ENCODE results near the gene ANKRD34C. TPM values are rescaled to one million over a fixed set of nuclear protein-coding genes. Genes with fewer than 3 reads are reported as not detected.

Gene ANKRD34C
- polyA plus RNA-seq, 1 of the 3 experiments (the other 2 are of a cell fraction) = not detected

DNA sequence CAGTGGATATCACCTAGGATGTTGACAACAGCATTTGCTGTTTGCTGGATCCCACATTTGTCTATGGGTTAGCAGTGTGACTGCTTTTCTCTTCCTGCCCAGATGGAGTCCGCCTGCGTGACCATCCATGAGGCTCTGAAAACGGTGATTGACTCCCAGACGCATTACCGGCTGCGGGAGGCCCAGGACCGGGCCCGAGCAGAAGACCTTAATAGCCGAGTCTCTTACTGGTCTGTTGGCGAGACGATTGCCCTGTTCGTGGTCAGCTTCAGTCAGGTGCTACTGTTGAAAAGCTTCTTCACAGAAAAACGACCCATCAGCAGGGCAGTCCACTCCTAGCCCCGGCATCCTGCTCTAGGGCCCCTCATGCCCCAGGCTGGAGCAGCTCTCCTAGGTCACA, 39.4 kb downstream of the ANKRD34C start:
- Histone ChIP-seq H3K4me3 (ENCODE audit: low read depth in 2 of 2, low read length in 1 of 2) (no peak overlapping the region), H3F3A (replicated peaks; ENCODE audit: insufficient read depth) (no peaks in the 10 kb centered on the region), H3K9ac (no peak overlapping the region), H3K9me3 (no peaks in the 10 kb centered on the region), H3K36me3 (replicated peaks in 1 of 2; ENCODE audit: control insufficient read depth in 1 of 2, insufficient read depth in 2 of 2, low read length in 1 of 2) (peaks cover 33 to 77% of the 10 kb centered on the region in 2 experiments), H3K9me2 (no peaks in the 10 kb centered on the region), H3K79me2 (ENCODE audit: insufficient read depth) (peaks cover 14% of the 10 kb centered on the region), H4K20me1 (ENCODE audit: insufficient read depth) (peaks cover 12% of the 10 kb centered on the region; the same call in 1 of the 2 replicates), H3K27ac (ENCODE audit: low read depth in 2 of 2, low read length in 1 of 2) (no peak overlapping the region), H2AFZ (ENCODE audit: low read depth) (no peak overlapping the region), H3K27me3 (ENCODE audit: insufficient read depth) (no peaks in the 10 kb centered on the region), H3K4me2 (no peak overlapping the region), H3K4me1 (ENCODE audit: control insufficient read depth in 1 of 2, insufficient read depth in 2 of 2, low read depth in 1 of 2, low read length in 1 of 2) (no peaks in the 10 kb centered on the region)
- ChIA-PET CTCF (interaction anchor here (2.7 kb wide), 1 partner anchor 18 kb away, joined by 10 read pairs; no protein-coding TSS in a partner anchor), POLR2A (interaction anchor here (0.5 kb wide), 1 partner anchor 627 kb away, joined by 3 read pairs; no protein-coding TSS in a partner anchor)
- DNase-seq = no peak
- 87% methylated on average over 11 of the region's 14 CpGs for WGBS (ENCODE audit: low lambda C conversion rate)
- TF ChIP-seq RCOR1 (IDR thresholded peaks at IDR 0.05; ENCODE audit: low read length) (no peak), GATA2 (CRISPR knock-in tag; IDR thresholded peaks at IDR 0.05) (no peak), NFIC (IDR thresholded peaks at IDR 0.05; ENCODE audit: borderline replicate concordance) (no peak)
- TF ChIP-seq, protein P1, sequence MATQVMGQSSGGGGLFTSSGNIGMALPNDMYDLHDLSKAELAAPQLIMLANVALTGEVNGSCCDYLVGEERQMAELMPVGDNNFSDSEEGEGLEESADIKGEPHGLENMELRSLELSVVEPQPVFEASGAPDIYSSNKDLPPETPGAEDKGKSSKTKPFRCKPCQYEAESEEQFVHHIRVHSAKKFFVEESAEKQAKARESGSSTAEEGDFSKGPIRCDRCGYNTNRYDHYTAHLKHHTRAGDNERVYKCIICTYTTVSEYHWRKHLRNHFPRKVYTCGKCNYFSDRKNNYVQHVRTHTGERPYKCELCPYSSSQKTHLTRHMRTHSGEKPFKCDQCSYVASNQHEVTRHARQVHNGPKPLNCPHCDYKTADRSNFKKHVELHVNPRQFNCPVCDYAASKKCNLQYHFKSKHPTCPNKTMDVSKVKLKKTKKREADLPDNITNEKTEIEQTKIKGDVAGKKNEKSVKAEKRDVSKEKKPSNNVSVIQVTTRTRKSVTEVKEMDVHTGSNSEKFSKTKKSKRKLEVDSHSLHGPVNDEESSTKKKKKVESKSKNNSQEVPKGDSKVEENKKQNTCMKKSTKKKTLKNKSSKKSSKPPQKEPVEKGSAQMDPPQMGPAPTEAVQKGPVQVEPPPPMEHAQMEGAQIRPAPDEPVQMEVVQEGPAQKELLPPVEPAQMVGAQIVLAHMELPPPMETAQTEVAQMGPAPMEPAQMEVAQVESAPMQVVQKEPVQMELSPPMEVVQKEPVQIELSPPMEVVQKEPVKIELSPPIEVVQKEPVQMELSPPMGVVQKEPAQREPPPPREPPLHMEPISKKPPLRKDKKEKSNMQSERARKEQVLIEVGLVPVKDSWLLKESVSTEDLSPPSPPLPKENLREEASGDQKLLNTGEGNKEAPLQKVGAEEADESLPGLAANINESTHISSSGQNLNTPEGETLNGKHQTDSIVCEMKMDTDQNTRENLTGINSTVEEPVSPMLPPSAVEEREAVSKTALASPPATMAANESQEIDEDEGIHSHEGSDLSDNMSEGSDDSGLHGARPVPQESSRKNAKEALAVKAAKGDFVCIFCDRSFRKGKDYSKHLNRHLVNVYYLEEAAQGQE (IDR thresholded peaks at IDR 0.05; ENCODE audit: low read depth, low read length) = no peak
- TF ChIP-seq, protein P2, sequence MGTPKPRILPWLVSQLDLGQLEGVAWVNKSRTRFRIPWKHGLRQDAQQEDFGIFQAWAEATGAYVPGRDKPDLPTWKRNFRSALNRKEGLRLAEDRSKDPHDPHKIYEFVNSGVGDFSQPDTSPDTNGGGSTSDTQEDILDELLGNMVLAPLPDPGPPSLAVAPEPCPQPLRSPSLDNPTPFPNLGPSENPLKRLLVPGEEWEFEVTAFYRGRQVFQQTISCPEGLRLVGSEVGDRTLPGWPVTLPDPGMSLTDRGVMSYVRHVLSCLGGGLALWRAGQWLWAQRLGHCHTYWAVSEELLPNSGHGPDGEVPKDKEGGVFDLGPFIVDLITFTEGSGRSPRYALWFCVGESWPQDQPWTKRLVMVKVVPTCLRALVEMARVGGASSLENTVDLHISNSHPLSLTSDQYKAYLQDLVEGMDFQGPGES (IDR thresholded peaks at IDR 0.05; ENCODE audit: low read depth, low read length) = no peak

DNA sequence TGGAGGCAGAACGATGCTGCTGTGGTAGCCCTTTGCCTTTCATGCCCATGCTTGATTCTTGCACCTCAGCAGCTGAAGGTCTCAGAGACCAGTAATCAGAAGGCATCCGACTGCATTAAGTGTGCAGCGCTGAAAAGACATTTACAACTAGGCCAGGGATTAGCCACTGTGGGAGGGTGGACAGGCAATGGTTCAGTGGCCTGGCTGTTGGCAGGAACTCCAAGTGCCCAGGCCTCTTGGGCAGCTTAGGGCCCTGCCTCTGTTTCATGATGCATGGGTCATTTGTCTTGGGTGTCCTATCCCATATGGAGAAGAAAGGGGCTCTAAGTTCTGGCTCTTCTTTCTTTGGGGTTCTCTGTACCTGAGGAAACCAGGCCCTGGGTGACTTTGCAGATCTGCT, 39.8 kb downstream of the ANKRD34C start:
- Histone ChIP-seq H3K79me2 (ENCODE audit: insufficient read depth) (peaks cover 14% of the 10 kb centered on the region), H3K4me2 (no peak overlapping the region), H2AFZ (ENCODE audit: low read depth) (no peak overlapping the region), H3K4me3 (ENCODE audit: low read depth in 2 of 2, low read length in 1 of 2) (no peak overlapping the region), H3K27me3 (ENCODE audit: insufficient read depth) (no peaks in the 10 kb centered on the region), H3K27ac (ENCODE audit: low read depth in 2 of 2, low read length in 1 of 2) (no peak overlapping the region), H3K9me3 (no peaks in the 10 kb centered on the region), H3K9me2 (no peaks in the 10 kb centered on the region), H4K20me1 (ENCODE audit: insufficient read depth) (peaks cover 12% of the 10 kb centered on the region; the same call in 1 of the 2 replicates), H3K9ac (no peak overlapping the region), H3K36me3 (replicated peaks in 1 of 2; ENCODE audit: control insufficient read depth in 1 of 2, insufficient read depth in 2 of 2, low read length in 1 of 2) (peaks cover 35 to 73% of the 10 kb centered on the region in 2 experiments), H3K4me1 (ENCODE audit: control insufficient read depth in 1 of 2, insufficient read depth in 2 of 2, low read depth in 1 of 2, low read length in 1 of 2) (no peaks in the 10 kb centered on the region), H3F3A (replicated peaks; ENCODE audit: insufficient read depth) (no peaks in the 10 kb centered on the region)
- DNase-seq = no peak
- ChIA-PET POLR2A (interaction anchor here (0.5 kb wide), 1 partner anchor 627 kb away, joined by 3 read pairs; no protein-coding TSS in a partner anchor), CTCF (interaction anchor here (2.7 kb wide), 1 partner anchor 17 kb away, joined by 10 read pairs; no protein-coding TSS in a partner anchor)
- 95% methylated on average over 3 of the region's 3 CpGs for WGBS (ENCODE audit: low lambda C conversion rate)
- TF ChIP-seq JUND (IDR thresholded peaks at IDR 0.05) = no peak
- no peak for TF ChIP-seq EZH2phosphoT487 (IDR thresholded peaks at IDR 0.05; ENCODE audit: borderline replicate concordance, low read depth)
- TF ChIP-seq, protein P3, sequence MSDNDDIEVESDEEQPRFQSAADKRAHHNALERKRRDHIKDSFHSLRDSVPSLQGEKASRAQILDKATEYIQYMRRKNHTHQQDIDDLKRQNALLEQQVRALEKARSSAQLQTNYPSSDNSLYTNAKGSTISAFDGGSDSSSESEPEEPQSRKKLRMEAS (IDR thresholded peaks at IDR 0.05; ENCODE audit: low read depth) = no peak
- TF ChIP-seq, protein P1 (IDR thresholded peaks at IDR 0.05; ENCODE audit: low read depth, low read length) = no peak
- TF ChIP-seq, protein P2 (IDR thresholded peaks at IDR 0.05; ENCODE audit: low read depth, low read length) = no peak
- TF ChIP-seq MXI1 (IDR thresholded peaks at IDR 0.05; ENCODE audit: low read depth, low read length) = no peak
- TF ChIP-seq TCF12 (IDR thresholded peaks at IDR 0.05) = no peak
- no peak for TF ChIP-seq RCOR1 (IDR thresholded peaks at IDR 0.05; ENCODE audit: low read length)
- TF ChIP-seq, protein P4, sequence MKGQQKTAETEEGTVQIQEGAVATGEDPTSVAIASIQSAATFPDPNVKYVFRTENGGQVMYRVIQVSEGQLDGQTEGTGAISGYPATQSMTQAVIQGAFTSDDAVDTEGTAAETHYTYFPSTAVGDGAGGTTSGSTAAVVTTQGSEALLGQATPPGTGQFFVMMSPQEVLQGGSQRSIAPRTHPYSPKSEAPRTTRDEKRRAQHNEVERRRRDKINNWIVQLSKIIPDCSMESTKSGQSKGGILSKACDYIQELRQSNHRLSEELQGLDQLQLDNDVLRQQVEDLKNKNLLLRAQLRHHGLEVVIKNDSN (IDR thresholded peaks at IDR 0.05; ENCODE audit: borderline replicate concordance, low read depth) = no peak
- TF ChIP-seq, protein P5, sequence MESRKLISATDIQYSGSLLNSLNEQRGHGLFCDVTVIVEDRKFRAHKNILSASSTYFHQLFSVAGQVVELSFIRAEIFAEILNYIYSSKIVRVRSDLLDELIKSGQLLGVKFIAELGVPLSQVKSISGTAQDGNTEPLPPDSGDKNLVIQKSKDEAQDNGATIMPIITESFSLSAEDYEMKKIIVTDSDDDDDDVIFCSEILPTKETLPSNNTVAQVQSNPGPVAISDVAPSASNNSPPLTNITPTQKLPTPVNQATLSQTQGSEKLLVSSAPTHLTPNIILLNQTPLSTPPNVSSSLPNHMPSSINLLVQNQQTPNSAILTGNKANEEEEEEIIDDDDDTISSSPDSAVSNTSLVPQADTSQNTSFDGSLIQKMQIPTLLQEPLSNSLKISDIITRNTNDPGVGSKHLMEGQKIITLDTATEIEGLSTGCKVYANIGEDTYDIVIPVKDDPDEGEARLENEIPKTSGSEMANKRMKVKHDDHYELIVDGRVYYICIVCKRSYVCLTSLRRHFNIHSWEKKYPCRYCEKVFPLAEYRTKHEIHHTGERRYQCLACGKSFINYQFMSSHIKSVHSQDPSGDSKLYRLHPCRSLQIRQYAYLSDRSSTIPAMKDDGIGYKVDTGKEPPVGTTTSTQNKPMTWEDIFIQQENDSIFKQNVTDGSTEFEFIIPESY (IDR thresholded peaks at IDR 0.05; ENCODE audit: borderline replicate concordance, low read depth) = no peak
- TF ChIP-seq GATA2 (CRISPR knock-in tag; IDR thresholded peaks at IDR 0.05) = no peak
